HG03521 (cell line): ENCODE results near the gene KCNIP4.

ENCODE experiments used
- ATAC-seq: cut with Tn5 transposase; IDR thresholded peaks from one replicate; pipeline ENCODE4 v1.9.1; 2021; ENCODE audit warnings: mild to moderate bottlenecking, moderate library complexity; ENCODE audit not compliant: unreplicated experiment

KCNIP4 gene

DNA sequence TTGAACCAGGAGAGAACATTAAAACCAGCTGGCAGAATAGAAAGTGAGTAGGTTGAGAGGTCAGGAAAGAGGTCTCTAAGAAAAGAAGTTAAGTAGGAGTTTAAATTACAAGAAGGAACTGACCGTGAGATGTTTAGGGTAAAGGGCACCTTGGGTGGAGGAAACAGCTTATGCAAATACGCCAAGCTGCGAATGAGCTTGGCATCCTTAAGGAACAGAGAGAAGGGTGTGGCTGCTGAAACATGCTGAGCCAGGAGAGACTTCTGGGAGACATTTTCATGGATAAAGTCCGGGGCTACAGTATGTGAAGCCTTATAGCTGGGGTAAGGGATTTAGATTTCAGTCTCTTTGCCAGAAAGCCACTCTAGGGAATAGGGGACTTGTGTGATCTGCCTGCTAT, 249.1 kb downstream of the KCNIP4 start:
- ATAC-seq, result no peak

DNA sequence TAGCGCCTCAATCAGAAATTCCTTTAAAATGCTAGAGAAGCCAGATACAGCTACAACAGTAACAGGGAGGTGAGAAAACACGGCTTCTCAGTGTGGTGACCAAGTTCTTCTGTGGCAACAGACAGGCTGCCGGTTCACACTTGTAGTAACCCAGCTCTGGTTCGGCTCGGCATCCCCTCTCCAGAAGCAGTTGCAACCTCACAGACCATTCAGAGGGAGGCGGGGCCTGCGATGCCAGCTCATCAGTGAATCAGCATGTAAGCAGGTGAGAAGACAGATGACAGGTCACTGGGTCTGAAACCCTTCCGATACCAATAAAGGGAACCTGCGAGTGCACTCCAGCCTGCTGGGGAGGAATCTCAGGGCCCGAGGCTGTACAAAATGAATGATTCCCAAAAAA, 251.0 kb downstream of the KCNIP4 start:
- ATAC-seq, result no peak

DNA sequence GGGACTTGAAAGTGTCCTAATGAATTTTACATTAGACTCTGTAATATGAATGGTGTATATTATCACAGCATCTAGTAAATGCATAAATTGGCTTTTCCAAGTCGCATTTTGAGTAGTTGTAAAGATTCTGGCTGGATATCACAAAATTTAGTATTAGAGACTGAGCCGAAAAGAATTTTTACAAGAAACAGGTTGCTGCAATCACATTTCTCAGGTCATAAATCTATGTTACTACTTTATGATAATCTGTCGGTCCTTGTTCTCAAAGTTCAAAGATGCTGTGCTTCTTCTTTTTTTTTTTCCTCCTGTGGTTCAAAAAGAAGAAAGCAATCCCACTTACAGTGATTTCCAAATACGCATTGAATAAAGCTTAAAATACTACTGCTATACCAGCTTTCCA, 253.4 kb downstream of the KCNIP4 start:
- ATAC-seq, result no peak

DNA sequence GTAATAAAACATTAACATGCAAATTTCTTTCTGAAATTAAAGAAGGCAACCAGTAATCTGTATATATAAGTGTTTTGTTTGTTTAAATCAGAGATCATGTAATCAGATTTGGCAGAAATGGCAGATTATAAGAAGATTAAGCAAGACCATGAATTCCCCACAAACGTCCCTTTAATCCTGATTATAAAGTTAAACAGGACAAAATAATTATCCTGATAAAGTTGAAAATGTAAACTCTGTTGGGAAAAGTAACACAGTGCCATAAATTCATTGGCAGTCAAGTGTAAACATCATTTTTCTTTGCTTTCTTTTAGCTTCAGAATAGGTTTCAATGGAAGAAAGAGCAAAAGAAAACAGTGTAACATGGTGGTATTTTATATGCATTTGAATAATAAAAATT, 256.3 kb downstream of the KCNIP4 start:
- ATAC-seq, result no peak

DNA sequence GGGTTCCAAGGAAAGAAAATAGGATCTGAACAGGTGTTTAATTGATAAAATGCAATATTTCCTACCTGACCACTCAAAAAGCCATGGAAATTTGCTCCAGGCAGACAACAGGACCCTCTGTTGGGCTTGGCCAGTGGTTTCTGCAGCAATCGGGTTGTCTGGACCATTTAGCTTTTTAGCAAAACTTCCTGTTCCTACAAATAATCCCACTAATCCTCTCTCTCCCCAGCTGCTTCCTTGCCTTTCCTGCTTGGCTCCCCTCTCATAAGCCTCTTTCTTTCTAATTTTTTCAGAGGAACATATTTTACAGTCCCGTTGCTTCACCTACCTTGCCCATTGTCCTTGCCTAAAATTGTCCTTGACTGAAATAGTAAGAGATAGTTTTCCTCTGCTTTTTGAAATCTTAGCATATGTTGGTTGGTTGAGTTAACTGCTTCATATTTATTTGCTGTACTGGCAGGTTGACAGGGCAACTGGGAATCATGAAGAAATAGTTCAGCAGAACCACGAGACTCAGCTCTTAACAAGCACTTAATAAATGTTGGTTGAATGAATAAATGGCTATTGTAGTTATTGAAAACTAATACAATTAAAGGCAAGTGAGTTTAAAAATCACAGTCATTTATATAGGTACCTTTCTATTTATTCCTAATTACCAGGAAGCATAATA, 259.8 kb downstream of the KCNIP4 start:
- ATAC-seq, result no peak

DNA sequence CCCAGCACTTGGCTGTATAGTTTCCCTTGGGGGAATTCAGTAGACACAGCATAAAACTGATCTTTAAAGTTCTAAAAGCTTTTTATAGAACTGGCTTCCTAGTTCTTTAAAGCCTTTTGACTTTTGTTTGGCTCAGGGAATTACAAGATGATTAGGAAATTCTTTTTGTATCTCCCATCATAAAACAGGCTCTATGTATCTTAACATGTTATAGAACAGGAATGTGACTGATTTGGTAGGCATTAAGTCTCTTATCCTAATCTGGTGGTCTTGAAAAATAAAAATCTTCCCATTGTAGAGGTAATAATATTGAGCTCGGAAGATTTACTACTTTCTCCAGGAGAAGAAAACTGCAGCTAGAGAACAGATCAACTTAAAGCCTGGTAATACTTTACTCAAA, 262.7 kb downstream of the KCNIP4 start:
- no peak for ATAC-seq

DNA sequence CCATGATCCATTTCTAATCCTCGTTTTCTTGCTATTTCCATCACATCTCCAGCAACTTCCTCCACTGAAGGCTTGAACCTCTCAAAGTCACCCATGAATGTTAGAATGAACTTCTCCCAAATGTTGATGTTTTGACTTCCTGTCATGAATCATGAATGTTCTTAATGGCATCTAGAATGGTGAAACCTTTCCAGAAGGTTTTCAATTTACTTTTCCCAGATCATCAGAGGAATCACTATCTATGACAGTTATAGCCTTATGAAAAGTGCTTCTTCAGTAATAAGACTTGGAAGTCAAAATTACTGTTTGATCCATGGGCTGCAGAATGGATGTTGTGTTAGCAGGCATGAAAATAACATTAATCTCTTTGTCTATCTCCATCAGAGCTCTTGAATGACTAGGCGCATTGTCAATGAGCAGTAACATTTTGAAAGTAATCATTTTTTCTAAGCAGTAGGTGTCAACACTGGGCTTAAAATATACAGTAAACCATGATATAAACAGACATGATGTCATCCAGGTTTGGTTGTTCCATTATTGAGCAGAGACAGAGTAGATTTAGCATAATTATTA, 268.2 kb downstream of the KCNIP4 start:
- ATAC-seq, result no peak

DNA sequence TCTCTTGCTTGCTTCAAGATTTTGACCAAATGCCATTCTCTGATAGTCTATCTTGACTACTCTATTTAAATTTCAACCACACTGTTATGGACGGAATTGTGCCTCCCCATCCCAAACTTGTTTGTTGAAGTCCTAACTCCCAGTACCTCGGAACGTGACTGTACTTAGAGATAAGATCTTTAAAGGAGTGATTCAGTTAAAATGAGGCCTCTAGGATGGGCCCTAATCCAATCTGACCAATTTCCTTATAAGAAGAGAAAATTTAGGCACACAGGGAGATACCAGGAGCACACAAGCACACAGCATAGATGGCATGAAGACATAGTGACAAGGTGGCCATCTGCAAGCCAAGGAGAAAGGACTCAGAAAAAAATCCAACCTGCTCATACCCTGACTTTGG, 269.9 kb downstream of the KCNIP4 start:
- ATAC-seq, result no peak

DNA sequence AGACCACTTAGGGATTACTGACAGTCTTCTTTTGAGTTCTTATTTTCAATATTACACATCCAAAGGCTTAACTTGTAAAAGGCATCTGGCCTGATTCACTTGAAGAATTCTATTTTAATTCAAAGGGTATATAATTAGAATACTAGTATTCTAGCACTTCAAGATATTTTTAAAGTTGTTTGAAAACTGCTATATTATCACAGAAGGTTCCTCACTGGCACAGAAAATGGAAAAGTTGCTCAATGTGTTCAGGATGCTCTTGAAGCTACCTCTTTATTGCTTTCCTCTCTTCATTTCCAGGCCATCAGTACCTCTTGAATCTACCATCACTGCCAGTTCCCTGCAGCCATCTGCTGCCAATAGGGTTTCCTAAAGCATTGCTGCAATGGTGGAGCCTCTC, 271.4 kb downstream of the KCNIP4 start:
- no peak for ATAC-seq

DNA sequence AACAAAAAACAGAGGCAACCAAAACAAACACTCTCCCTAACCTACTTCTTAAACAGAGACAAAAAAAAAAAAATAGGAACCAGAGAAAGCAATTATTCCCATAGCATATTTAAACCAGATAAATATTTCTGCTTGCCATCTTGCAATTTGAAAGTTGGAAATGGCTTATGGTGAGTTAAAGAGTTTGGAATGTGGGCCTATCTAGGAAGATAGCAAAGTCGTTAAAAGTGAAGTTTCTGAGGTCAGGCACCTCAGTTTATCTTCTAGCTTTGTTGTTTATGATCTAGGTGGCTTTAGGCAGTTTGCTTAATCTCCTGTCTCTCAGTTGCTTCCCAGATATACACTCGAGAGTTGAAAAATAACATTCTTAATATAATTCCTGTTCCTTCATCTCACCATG, 284.2 kb downstream of the KCNIP4 start:
- no peak for ATAC-seq

DNA sequence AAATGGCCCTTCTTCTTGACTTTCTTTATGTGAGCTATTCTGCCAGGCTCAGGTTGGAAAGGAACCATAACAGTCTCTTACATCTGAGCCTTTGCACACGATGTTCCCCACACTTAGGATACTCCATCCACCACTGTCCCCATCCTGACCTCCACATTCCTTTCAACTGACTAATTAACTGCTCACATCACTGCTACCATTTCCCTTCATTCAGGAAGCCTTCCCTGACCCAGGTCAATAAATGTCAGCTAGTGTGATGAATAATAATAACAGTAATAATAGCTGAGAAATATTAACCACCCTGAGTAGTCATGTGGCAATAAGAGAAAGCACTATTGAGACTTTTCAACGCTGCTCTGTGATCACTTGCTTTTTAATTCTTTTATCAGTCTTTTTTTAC, 291.7 kb downstream of the KCNIP4 start:
- no peak for ATAC-seq

DNA sequence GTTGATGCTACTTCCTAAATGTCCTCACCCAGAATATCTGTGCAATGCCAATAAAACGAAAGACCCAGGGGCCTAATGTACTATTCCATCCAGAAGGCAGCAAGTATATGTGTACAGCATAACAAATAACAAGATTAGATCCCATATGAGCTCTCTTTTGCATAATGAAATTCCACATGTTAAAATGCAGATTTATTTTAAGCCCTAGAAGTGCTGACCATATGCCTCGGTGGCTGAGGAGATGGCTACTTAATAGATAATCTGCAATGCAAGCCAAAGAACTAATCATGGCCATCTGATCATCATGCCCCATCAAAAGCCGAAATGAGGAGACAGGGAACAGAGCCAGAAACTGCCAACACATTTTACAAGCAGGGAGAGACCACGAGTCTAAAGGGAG, 293.5 kb downstream of the KCNIP4 start:
- ATAC-seq, result no peak

DNA sequence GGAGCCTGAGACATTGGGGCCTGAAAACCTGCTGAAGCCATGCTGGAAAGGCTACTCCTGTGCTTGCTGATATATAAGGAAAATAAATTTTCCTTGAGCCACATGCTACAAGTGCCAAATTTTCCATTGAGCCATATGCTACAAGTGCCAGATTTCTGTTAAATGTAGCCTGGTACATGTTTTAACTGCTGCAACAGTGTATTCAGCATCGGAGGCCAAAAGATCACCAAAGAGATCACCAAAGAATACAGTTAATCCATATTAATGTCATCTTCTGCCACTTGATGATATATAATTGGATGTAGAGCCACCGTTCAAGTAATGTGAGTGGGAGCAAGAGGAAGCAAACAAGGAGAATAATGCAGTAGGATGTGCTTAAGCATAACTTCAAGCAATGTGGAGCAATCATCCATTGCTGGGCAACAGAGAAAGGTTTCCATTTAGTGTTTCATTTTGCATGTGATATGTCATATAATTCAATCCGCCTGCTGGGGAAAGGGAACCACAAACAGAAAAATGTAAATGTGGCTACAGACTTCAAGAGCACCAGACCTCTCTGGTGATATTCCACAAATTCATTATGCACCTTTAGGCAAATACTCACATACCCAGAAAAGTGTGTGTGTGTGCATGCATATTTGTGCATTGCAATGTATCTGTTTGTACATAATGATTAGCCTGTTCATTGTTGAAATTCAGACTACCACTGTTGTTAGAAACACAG, 295.9 kb downstream of the KCNIP4 start:
- no peak for ATAC-seq

DNA sequence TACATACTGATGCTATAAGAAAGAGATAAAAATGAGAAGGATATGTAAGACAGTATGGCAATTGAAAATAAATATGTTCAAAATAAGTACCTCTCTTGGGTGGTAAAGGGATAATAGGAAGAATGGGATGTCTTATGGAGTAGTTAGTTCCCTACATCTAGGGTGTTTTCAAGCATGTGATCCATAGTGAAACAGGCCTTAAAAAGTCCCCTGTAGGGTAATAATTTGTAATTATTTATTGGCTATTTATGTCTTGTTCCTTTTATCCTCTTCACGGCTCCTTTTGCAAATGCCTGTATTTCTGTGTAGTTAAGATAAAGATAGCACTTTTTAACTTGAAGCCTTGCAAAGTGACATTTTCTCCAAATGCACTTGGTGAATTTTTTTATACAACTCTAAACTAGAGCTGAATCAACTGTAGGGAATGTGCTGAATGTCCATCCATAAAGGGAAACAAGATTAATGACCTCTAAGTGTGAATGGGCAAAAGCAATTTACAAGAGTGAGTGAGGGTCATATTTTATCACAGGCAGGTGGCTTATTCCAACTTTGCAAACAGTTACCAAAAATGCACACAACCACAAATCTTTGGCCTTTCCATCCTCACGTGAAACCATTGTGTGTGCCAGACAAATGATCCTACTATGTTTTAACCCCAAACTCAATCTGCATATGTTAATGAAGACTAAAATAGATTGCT, 299.0 kb downstream of the KCNIP4 start:
- ATAC-seq, result no peak

DNA sequence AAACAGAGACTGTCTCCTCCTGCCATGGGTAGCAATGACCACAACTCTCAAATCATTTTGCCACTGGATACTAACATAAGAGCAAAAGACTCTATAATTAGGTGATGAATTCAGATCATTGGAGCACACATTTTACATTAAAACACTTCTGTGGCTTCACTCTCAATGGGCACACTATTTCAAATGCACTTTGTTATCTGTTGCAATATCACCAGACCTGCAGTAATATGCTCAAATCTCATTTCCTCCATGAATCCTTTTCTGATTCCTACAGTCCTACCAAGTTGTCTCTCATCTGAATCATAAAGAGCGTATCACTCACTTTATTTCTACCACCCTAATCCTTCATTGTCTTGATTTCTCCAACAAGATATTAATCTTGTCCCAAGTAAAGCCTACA, 302.8 kb downstream of the KCNIP4 start:
- ATAC-seq, result no peak

DNA sequence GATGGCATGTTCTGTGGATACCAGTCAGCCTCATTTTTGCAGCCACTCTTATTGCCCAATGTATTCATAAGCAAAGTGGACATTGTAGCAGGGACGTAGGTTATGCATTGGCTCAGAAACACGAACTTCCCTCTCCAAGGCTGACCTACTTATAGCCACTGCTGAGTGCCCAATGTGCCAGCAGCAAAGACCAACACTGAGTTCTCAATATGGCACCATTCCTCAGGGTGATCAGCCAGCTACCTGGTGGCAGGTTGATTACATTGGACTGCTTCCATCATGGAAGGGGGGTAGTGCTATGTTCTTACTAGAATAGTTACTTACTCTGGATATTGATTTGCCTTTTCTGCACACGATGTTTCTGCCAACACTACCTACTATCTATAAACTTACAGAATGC, 306.9 kb downstream of the KCNIP4 start:
- no peak for ATAC-seq

DNA sequence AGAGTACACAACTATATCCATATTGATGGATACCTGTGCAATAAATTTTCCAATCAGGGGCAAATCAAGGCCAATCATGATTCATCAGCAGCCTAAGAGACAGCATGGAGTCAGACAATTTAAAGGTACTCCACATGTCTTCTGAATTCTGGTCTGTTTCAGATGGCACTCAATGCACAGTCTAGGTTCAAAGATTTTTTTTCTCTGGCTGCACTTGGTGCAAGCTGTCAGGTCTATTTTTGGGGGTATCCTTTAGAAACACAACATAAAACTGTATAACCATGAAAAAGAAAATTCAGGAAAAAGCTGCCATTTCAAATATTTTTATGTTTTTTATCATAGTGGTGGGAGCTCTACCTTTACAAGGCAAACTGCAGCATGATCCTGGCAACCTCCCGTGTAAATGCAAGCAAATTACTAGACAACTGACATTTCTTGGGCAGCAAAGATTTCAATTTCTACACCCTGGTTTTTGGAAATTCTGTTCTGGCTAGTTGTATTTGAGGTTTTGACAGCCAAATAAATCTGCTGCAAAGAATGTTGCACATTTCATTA, 310.3 kb downstream of the KCNIP4 start:
- no peak for ATAC-seq

DNA sequence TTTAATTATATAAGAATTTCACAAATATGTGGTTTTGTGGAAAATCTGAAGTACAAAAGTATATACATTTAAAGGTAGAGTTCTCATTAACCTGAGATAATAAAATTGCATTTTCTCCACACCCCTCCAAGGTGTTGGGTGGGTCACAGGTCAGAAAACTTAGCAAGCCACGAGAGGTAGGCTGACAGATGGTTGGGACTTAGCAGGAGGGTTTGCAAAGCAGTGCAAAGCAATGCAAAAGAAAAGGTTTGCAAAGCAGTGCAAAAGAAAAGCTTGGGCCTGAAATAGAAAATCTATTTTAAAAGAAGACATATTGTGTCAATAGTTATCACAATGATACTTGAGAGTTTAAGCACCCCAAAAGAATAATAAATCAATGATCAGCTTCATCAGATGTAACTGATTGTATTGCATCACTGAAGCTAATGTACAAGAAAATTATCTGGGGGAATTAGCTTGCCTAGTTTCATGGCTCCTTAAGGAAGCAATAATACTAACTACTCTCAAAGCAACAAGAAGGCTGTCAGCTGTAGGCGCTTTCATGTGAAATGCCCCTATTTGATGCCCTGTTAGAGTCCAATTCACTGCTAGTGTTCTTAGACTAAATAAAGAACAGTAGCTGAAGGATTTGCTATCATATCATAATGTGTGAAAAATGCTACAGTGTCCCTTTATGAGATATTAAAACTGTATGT, 319.5 kb downstream of the KCNIP4 start:
- ATAC-seq, result no peak

DNA sequence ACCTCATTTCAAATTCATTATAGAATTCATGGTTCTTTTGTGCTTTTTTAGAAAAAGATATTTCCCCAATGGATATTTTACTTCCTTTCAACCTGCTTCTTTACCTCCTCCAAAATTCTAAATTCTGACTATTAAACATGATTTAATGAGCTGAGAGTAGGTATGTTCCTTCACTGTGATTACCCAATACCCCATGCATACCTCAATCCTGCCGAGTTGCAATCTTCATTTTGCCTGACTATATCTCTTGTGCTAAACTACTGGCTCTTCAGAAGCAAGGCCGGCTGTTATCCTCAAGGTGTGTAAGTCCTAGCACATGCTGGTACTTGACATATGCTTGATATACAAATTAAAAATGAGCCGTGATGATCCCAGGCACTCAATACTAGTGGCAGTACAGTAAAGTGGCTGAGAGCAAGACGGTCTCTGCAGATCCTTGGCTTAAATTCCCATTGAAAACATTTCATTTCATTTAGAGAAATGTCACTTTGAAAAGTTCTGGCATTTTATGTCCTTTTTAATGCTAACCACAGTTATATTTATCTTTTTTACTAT, 320.4 kb downstream of the KCNIP4 start:
- no peak for ATAC-seq

DNA sequence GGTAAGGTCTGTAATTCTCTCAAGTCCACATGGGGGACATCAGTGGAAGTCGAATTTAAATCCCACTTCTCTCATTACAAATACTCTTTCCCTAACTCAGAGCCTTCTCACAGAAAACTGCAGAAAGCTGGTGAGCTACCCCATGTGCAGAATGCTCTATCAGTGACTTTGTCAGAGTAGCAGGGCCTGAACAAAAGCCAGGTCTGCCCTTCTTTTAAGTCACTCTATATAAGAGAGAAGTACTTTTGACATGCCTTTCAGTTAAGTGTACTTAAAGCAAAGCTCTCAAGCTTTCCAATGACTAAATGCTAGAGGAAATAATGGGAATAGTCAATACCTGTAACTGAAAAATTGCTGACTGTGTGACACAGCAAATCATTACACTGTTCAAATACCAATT, 323.1 kb downstream of the KCNIP4 start:
- no peak for ATAC-seq

DNA sequence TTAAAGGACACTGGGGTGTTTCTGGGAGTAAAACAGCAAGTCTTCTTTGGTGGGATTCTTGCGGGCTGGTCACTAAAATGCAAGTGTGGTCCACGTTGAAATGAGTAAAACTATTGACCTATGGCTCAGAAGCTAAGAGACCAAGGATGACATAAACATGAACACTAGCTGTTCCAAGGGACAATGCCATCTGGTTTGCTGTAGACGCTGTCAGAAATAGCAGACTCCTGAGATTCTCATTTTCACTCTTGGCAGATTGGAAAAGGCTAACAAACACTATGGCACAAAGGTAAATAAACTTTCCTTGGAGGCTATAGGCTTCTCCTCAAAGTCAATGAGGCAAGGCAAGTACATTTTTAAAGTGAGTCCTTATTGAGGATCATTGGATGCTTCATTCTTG, 343.6 kb downstream of the KCNIP4 start:
- ATAC-seq, result no peak
